ENCODE data around the gene RTF2.
A peak's percentile ranks its signal among the peaks of the same experiment; 100 is the strongest.

The RTF2 gene, protein sequence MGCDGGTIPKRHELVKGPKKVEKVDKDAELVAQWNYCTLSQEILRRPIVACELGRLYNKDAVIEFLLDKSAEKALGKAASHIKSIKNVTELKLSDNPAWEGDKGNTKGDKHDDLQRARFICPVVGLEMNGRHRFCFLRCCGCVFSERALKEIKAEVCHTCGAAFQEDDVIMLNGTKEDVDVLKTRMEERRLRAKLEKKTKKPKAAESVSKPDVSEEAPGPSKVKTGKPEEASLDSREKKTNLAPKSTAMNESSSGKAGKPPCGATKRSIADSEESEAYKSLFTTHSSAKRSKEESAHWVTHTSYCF

DNA sequence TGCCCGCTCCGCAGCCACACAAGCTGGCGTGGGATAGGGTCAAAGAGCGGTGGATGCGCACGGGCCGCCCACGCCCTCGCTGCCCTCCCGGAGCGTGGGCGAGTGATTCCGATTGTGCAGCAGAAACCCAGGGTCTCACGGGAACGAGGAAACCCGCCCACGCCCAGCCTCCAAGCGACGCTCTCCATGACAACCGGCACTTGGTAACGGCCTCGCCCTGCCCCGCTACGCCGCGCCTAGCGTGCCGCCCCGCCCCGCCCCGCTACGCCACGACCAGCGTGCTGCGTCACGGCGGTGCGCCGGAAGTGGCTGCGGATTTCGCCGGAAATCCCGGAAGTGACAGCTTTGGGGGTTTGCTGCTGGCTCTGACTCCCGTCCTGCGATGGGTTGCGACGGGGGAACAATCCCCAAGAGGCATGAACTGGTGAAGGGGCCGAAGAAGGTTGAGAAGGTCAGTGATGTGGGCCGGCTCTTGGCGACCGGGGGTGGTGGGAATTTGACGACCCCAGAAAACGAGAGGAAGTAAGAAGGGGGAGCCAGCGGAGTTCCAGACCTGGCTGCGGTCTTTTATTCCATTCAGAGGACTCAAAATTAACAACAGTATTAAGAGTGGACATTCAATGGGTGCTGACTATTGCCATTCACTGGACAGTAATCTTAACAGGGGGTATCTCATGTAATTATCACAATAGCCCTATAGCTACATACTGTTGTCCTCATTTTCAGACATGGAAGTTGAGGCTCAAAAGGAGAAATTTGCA is at the start of gene RTF2:
TSS of gene RTF2 (plus strand) at position 312 of the 761 bp plus-strand sequence. CDS start at position 383, 71 bp downstream.
- DNase-seq (ENCODE audit: low read depth in 4 of 4, low spot score in 1 of 4): peak; percentile 90 to 94 (median 91)

DNA sequence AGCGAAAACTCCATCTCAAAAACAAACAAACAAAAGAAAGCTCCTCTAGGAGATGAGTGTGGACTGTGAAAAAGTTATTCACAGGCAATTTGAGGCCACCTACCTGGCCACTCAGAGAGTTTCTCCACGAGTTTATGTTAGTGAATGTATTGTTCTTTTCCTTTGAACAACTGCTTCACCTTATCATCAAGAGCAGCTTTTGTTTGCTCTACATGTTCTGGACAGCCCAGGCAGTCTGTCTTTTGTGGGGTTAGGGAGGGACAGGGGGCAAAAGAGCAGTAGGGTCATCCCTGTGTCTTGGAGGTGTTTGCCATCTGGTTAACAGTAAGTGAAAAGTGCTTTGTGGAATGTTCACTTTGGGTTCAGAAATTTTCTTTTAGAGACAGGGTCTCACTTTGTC is 48.4 kb upstream of the RTF2 start:
- DNase-seq (ENCODE audit: low read depth in 4 of 4, low spot score in 1 of 4): no peak

DNA sequence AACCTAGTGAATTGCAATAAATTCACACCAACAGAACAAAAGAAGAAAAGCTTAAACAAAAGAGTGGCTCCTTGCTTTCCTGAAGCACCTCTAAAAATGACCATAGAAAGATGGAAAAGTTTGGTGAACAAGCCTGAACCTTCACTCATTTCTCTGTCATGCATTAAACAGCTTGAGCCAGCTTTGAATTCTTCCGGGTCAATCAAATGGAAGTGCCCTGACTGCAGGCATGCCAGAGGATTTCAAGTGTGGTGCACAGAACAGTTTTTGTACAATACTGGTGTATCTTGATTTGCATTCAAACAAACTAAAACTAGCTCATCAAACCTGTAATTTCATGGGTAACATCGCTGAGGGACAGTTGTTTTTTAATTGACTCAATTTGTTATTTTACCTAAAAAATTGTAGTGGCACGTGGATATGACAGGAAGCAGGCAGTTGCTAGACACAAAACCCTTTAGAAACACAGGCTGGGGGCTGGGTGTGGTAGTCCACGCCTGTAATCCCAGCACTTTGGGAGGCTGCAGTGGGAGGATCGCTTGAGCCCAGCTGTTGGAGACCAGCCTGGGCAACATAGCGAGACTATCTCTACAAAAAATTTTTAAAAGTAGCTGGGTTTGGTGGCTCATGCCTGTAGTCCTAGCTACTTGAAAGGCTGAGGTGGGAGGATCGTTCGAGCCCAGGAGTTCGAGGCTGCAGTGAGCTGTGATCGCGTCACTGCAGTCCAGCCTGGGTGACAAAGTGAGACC is 47.3 kb upstream of the RTF2 start:
- DNase-seq (ENCODE audit: low read depth in 4 of 4, low spot score in 1 of 4): no peak

DNA sequence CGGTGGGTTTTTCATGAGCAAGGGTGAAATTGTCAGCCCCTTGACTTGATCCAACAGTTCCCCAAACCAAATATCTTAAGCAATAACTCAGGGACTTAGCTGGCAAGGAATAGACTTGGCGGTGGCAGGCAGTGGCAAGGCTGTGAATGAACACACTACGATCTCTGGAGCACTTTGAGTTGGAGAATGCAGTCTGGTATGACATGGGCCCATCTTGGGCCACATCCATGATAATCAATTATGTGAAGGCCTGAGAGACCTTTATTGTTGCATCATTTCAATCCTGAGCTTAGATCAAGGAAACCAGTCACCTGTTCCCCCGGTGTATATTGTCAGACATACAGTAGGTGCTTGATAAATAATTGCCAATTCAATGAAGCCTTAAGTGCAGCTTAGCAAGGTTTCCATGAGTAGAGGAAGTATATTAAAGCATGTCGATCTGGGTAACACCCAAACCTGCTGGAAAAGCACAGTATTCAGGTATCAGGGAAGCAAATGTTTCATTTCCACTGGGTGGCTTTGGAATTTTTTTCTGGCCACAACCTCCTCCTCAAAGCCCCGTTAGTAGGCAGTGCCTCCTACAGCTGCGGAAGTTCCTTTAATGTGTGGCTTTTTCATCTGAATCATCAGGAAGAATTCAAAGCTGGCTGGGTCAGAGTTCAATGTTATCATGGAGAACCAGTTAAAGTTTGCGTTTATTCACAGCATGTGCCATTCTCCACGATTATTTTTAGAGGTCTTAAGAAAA is 46.2 kb upstream of the RTF2 start:
- DNase-seq (ENCODE audit: low read depth in 4 of 4, low spot score in 1 of 4): no peak

DNA sequence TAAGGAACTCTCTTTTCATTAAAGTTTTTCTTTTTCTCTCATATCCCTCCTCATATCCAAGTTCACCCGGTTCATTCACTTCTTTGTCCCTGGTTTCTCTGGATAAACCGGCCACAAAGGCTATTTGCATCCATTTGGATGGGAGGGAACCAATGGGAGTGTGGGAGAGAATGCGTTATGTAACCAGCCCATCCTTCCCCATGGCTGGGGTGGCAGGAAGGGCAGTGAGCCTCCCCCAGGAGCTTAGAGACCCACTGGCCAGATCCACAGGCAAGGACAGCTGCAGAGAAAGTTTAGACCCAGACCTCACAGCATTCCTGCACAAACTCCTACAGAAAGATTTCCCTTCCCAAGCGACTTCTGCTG is 45.6 kb upstream of the RTF2 start:
- no peak for DNase-seq (ENCODE audit: low read depth in 4 of 4, low spot score in 1 of 4)

DNA sequence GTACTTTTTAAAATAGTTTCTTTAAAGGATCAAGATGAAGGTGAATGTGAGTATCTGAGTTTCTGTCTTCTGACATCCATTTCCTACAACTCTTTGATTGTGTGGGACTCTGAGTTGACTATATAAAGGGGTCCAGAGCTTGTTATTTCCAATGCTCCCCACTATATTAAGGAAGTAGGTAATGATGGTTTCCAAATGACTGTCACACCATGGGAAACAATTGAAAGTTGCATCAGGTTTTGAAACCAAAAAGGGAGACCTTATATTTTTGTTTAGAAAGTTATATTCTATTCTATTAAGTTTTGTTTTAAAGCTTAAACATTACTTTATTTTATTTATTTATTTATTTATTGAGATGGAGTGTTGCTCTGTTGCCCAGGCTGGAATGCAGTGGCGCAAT is 45.2 kb upstream of the RTF2 start:
- DNase-seq (ENCODE audit: low read depth in 4 of 4, low spot score in 1 of 4): no peak

DNA sequence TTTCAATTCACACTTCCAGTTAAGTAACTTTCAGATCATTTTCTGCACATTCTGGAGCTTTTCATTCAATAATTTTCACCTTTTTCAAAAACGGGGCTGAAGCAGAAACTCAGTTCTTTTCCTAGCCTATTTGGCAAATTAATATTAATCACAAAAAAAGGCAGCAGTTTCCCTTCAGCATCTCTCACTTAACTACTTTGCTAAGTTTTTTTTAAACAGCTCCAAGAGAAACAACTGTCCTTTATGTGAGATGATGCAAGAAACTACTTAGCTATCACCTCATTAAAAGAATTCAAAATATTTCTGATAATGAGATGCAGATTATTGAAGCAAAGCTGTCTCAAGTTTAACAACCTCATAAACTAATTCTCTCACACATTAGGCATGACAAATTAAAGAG is 44.5 kb upstream of the RTF2 start:
- DNase-seq (ENCODE audit: low read depth in 4 of 4, low spot score in 1 of 4): no peak

DNA sequence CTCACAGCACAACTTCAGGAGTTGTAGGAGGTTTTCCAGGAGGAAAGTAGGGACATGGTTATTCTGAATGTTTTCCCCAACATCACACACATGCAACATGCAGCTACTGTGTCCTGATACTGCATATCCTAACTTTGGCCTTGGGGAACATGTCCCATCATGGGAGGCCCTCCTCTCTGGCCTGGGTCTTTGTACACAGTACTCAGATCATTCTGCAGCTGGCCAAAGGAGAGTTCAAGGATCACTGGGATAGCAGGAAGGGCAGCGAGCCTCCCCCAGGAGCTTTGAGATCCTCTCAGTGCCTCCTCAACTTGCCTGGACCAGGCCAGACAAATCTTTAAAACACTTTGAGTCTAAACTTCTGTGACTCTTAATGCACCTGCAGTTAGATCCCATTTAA is 43.5 kb upstream of the RTF2 start:
- DNase-seq (ENCODE audit: low read depth in 4 of 4, low spot score in 1 of 4): no peak

DNA sequence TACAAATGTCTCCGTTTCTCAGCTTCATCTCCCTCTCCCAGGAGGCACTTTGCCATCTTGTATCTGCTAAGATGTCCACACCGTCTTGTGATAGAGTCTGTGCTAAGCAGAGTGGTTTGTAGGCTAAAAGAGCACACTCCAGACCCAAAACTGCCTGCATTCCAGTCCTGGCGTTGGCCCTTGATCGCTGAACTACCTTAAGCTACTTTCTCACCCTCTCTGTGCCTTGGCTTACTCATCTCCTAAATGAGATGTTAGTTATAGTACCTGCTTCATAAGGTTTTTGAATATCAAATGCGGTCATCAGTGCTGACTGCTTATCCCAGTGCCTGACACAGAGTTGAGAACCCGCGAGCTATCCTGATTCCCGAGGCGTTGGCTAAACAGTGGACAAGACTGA is 42.4 kb upstream of the RTF2 start:
- DNase-seq (ENCODE audit: low read depth in 4 of 4, low spot score in 1 of 4): no peak

DNA sequence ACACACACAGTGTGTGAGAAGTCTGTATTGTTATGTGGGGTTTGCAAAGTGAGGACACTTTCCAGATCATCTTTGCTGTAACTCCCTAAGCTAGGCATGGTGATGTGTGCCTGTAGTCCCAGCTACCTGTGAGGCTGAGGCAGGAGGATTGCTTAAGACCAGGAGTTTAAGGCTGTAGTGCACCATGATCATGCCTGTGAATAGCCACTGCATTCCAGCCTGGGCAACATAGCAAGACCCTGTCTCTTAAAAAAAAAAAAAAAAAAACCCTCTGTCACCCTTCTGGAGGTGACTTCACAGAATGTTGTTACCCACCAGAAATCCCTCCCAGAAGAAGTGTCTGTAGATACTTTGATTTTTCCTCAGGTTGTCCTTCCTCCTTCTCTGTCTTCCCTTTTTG is 41.5 kb upstream of the RTF2 start:
- DNase-seq (ENCODE audit: low read depth in 4 of 4, low spot score in 1 of 4): no peak

DNA sequence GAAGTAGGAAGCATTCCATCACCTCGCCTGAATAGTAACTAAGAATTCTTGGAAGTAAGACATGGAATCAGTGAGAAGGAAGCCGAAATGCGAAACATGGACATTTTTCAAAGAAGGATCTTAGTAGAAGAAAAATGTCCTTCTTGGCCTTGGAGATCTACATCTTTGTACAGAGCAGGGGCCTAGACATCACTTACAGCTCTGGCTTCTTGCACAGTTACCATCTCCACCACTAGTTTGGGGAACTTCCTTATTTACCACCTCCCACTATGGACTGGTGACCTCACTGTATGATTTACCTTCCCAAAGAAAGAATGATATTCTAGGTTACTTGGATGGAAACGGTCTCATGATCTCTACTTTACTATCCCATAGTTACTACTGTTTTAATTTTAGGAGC is 40.6 kb upstream of the RTF2 start:
- DNase-seq (ENCODE audit: low read depth in 4 of 4, low spot score in 1 of 4): no peak

DNA sequence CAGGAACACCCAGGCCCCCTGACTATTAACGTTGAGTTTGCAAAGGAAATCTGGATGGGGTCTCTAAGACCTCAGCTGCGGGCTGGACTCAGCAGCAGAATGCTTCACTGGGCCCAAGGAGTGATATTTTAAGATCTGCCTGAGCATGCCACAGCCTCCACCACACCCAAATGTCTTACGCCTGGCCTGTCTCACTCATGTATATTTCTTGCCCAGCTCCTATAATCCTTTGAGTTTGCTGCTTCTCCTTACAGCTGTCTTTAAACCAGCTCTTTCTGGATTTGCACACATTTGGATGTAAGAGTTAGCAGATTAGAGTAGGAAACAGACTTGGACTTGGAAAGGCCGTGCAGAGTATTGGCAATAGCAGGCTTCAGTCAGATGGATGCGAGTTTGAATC is 40.0 kb upstream of the RTF2 start:
- DNase-seq (ENCODE audit: low read depth in 4 of 4, low spot score in 1 of 4): no peak

DNA sequence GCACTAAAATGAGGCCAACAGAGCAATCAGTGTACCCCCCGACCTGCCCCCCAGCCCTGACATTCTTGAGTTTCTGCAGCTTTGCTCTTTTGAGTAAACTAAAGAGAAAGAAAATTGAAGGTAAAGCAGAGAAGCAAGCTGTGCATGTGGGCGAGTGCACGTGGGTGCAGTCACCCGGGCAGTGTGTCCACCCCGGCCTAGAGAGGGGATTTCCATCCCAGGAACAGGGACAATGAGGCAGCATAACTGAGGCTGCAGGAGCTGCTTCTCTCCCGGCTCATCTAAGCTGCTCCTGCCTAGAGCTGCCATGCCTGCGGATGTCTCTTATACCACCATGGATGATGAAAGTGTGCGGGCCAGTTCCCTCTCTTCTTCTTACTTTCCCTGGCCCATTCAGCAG is 39.5 kb upstream of the RTF2 start:
- no peak for DNase-seq (ENCODE audit: low read depth in 4 of 4, low spot score in 1 of 4)

DNA sequence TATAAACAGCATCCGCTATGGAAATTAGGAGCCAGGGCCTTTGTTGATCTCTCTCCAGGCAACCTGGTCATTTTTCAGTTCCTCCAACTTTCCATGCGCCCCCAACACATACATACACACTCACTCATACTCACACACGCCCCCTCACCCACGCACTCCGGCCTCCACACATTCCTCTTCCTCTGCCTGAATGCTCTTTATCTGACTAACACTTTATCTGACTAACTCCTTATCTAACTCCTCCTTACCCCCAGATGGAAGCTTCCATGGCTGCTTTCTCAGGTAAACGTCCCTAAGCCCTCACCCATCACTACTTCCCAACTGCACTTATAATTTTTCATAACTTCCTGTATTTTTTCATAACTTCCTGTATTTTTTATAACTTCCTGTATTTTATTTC is 38.9 kb upstream of the RTF2 start:
- peak in 2 of 4 experiments; percentile 21 to 33 for DNase-seq (ENCODE audit: low read depth in 4 of 4, low spot score in 1 of 4)

DNA sequence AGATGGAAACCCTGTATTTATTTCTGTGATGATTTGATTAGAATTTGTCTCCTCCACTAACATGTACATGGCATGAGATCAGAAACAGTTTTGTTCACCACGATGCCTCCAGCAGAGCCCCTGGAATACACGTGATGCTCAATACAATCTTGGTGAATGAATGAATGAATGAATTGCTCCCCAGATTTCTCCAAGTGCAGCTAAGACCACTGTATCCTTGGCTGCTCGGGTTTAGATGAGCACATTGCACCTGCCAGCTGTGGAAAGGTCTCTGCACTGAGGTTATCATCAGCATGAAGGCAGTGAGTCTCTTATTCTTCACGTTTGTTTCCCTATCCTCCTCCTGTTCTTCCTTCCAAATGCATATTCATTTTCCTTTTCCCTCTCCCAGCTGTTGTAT is 38.5 kb upstream of the RTF2 start:
- DNase-seq (ENCODE audit: low read depth in 4 of 4, low spot score in 1 of 4): no peak

DNA sequence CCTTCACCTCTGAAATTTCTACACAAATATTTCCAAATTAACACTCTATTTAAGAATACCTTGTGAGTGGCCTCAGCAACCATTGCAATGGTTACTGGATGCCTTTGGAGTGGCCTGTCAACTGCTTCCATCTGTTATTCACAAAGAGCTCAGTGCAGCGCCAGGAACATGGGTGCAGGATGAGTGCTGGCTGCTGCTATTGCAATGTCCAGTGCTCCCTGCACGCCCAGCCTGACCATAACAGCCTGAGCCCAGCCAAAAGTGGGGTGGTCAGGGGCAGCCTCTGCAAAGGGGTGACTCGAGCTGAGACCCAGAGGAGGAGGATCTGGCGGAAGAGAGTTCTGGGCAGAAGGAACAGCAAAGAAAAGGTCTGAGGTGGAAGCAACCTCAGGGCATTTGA is 38.0 kb upstream of the RTF2 start:
- no peak for DNase-seq (ENCODE audit: low read depth in 4 of 4, low spot score in 1 of 4)

DNA sequence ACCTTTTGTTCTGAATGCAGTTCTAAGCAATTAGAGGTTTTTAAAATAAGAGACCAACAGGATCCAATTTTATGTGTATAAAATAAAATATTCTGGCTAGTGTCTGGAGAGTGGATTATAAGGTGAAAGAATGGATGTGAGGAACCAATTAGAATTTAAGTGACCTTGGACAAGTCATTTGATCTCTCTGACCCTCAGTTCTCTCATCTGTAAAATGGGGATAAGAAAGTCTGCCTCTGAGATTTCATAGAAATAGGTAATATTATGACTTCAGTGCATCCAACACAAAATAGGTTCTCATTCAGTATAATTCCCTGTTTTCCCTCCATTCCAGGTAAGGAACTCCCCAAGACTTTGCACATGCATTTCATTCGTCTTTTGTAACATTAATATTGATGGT is 37.5 kb upstream of the RTF2 start:
- DNase-seq (ENCODE audit: low read depth in 4 of 4, low spot score in 1 of 4): no peak

DNA sequence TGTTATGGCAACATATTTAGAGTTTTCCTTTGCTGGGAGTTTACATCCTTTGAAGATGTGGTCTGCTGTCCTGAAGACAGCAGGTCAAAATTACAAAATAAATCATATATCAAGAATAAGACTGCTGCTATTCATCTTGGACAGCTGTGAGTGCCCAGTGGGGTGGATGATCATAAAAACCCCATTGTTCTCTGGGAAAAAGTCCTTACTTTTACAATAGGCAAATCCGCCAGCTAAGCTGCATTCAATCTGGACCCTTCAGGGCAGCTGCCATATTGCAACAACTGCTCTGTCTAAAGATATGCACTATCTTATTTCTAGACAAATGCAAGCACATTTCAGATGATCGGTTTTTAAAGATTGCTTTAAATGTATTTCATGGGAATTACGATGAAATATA is 37.0 kb upstream of the RTF2 start:
- DNase-seq (ENCODE audit: low read depth in 4 of 4, low spot score in 1 of 4): no peak

DNA sequence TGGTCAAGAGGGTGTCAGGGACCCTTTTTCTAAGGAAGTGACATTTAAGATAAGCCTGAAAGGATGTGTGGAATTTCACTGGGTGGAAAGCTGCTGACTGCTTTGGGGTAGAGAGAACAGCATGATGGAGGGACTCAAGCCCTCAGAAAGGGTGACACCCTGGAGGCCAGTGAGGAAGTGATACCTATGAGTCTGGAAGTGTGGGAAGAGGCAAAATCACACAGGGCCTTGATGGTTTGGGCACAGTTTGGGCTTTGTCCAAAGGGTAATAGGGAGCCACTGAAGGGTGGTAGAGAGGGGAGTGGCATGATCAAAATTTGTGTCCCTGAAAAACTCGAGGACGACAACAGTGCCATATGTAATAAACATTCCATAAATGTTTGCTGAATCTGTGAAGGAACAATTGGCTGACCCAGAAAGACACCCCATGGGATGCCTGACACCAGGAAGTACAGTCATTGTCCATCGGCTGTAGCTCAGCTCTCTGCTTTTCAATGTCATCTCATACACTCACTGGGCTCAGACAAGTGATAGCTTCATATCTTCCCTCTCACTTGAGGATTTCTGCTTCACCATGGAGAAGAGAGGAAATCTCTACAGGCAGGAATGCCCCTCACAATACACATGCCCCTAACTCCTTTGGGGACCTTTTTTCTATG is 35.1 kb upstream of the RTF2 start:
- DNase-seq (ENCODE audit: low read depth in 4 of 4, low spot score in 1 of 4): no peak

DNA sequence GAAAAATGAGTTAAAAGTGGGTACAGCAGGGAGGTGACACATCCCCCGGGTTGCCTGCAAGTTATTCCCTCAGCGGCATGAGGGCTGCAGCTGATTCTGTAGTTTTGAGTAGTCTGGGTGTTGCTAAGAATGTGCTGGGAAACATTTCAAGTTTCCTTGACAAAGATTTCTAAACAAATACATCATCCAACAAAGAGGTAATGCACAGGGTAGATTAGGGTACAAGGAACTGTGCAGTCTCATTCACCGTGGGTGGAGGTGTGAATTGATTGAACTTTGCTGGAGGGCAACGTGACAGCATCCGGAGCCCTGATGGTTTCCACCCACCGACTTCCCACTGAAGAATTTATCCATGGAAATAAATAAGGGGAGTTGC is 34.6 kb upstream of the RTF2 start:
- no peak for DNase-seq (ENCODE audit: low read depth in 4 of 4, low spot score in 1 of 4)
